Esophagus muscularis mucosa (tissue), 4 donors: ENCODE data around the gene DYNC1LI1. TPM values are rescaled to one million over a fixed set of nuclear protein-coding genes. Genes with fewer than 3 reads are reported as not detected.

Source experiments
- DNase-seq: peaks from one replicate; pipeline ENCODE4 v3.0.0-alpha.2; 2017; ENCODE audit errors: extremely low spot score
- H3K27ac ChIP-seq, 4 donors: fragments of 200-600 bp; sonication (generic); replicated peaks in 1 of 4; 1 replicate in 3 of 4; 2 replicates in 1 of 4; pipeline ENCODE4 v1.5.1; 2016 to 2019; ENCODE audit warnings: mild to moderate bottlenecking in 1 of 4
- H3K27me3 ChIP-seq, 4 donors: fragments of 200-600 bp; sonication (generic); one replicate each; pipeline versions ENCODE4 v1.5.1 to v1.6.0; 2016 to 2019
- H3K36me3 ChIP-seq, 4 donors: fragments of 200-600 bp; sonication (generic); one replicate each; pipeline ENCODE4 v1.5.1; 2016 to 2019
- H3K4me1 ChIP-seq, 4 donors: fragments of 200-600 bp; sonication (generic); one replicate each; pipeline ENCODE4 v1.5.1; 2016 to 2019
- H3K4me3 ChIP-seq, 4 donors: fragments of 200-600 bp; sonication (generic); 1 replicate in 2 of 4; 2 replicates in 2 of 4; pipeline ENCODE4 v1.5.1; 2016 to 2019; ENCODE audit warnings: mild to moderate bottlenecking in 4 of 4, moderate library complexity in 1 of 4
- H3K9me3 ChIP-seq, 4 donors: fragments of 200-600 bp; sonication (generic); 1 replicate in 3 of 4; 2 replicates in 1 of 4; pipeline ENCODE4 v1.5.1; 2016 to 2019
- CTCF ChIP-seq, 3 experiments: fragments of 200-600 bp in 2 of 3; fragments of 450-650 bp in 1 of 3; sonication (generic) in 2 of 3; IDR thresholded peaks; one replicate each; pipeline ENCODE4 v1.5.1; 2017 to 2019; ENCODE audit warnings: antibody characterized with exemption in 3 of 3, mild to moderate bottlenecking in 2 of 3, moderate library complexity in 1 of 3
- EP300 ChIP-seq: sonication (generic); formaldehyde crosslinking; IDR thresholded peaks from one replicate; pipeline ENCODE4 v1.6.1; 2017; ENCODE audit warnings: antibody characterized with exemption
- POLR2A ChIP-seq: fragments of 450-650 bp; IDR thresholded peaks from one replicate; pipeline ENCODE4 v1.6.1; 2017; ENCODE audit warnings: antibody characterized with exemption, moderate library complexity, mild to moderate bottlenecking, low read depth
- POLR2AphosphoS5 ChIP-seq, 2 donors: sonication (generic); formaldehyde crosslinking; IDR thresholded peaks; one replicate each; pipeline ENCODE4 v1.6.1; 2017; ENCODE audit warnings: antibody characterized with exemption in 2 of 2
- WGBS: methylation state at CpG from one replicate; pipeline ENCODE4 v1.1.5; 2018; 5-methylcytosine and 5-hydroxymethylcytosine counted together
- intact Hi-C: fragments of 100-400 bp; cut with DNase I; formaldehyde crosslinking; loops from one replicate; pipeline ENCODE4 v1.15.1; 2023
- total RNA-seq, 4 donors: library from RNA; depleted of rRNA; stranded (reverse); fragments of >200 nt; gene quantifications; one replicate each; pipeline versions ENCODE4 v1.1.0 to v1.2.1, GENCODE V29; 2016

Gene DYNC1LI1
- total RNA-seq, 4 donors from 2014 or later = 30.0 to 38.2 (median 32.5) TPM

DNA sequence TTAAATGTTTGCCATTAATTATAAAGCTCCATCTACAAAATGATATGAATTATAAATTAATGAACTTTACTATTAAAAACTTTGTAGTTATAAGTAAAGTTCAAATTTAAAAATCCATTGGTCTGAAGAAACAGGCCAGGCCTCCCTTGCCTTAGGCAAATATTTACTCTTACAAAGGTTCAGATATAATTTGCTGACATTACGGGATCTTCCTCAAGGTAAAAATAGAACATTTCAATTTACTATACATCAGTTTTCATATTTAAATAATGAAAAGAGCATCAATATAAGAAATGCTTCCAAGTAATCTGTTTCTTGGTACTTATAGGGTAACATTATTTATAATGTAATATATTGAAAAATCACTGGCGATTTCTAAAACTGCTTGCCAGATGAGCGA lies 71.7 kb downstream of the DYNC1LI1 start:
- H3K27me3 ChIP-seq = no peaks in the 10 kb centered on the region
- intact Hi-C loops = no loop called here
- no peak overlapping the region for H3K27ac ChIP-seq
- WGBS = 74% methylated on average over 3 of the region's 3 CpGs
- no peak for DNase-seq
- TF ChIP-seq EP300 = no peak
- no peak for TF ChIP-seq CTCF (IDR thresholded peaks at IDR 0.05)
- TF ChIP-seq POLR2A = no peak
- no peak for TF ChIP-seq POLR2AphosphoS5 (IDR thresholded peaks at IDR 0.05)
- H3K4me3 ChIP-seq = no peak overlapping the region
- no peaks in the 10 kb centered on the region for H3K36me3 ChIP-seq
- H3K9me3 ChIP-seq = no peaks in the 10 kb centered on the region
- H3K4me1 ChIP-seq = peaks cover 14 to 31% (median 29%) of the 10 kb centered on the region in 4 donors

DNA sequence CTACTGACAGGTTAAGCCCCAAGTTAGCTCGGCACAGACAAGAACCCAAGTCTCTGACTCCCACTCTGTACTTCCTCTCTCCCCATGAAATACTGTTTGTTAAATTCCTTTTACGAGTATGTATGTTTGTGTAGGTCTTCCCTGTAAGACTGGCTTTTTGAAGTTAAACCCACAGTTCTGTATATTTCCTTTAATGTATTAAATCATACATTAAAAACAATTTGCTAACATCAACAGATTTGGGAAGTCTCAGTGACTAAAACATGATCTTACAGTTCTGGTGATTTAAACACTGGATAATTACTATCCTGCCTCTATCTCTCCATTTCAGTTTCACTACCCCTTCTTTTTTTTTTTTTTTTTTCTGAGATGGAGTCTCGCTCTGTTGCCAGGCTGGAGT lies 72.4 kb downstream of the DYNC1LI1 start:
- 91% methylated on average over 3 of the region's 3 CpGs for whole genome bisulfite sequencing
- Histone ChIP-seq H3K4me3 (no peak overlapping the region), H3K9me3 (no peaks in the 10 kb centered on the region), H3K27ac (no peak overlapping the region), H3K4me1 (peaks cover 18 to 38% (median 35%) of the 10 kb centered on the region in 4 donors), H3K36me3 (no peaks in the 10 kb centered on the region), H3K27me3 (no peaks in the 10 kb centered on the region)
- intact Hi-C loops = no loop called here
- no peak for TF ChIP-seq POLR2AphosphoS5 (IDR thresholded peaks at IDR 0.05)
- TF ChIP-seq CTCF (IDR thresholded peaks at IDR 0.05) = no peak
- no peak for TF ChIP-seq POLR2A
- TF ChIP-seq EP300 = no peak
- no peak for DNase-seq

DNA sequence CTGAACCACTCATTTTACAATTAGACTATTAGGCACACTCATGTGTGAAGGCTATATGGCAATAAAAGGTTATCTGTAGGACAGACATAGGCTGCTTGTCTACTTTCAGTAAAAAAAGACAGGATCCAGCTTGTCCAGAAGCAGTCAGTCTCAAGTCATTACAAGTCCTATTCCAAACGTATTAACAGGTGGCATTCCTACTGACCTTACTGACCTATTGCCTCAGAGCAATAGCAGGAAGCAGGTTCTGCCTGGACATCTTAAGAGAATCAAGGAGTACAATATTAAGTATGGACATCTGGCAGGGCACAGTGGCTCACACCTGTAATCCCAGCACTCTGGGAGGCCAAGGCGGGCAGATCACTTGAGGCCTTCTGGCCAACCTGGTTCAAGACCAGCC lies 75.0 kb downstream of the DYNC1LI1 start:
- Histone ChIP-seq H3K4me1 (peaks cover 5 to 29% (median 21%) of the 10 kb centered on the region in 4 donors), H3K9me3 (no peaks in the 10 kb centered on the region), H3K36me3 (peaks cover 0 to 7% (median 0%) of the 10 kb centered on the region in 4 donors), H3K4me3 (no peak overlapping the region), H3K27me3 (no peaks in the 10 kb centered on the region), H3K27ac (no peak overlapping the region)
- TF ChIP-seq POLR2A = no peak
- no peak for TF ChIP-seq POLR2AphosphoS5 (IDR thresholded peaks at IDR 0.05)
- intact Hi-C loops = no loop called here
- 84% methylated on average over 2 of the region's 2 CpGs for WGBS
- no peak for DNase-seq

GRCh38 chr3:32495085-32495484 lies 75.6 kb downstream of the DYNC1LI1 start:
- peaks cover 0 to 7% (median under 1%) of the 10 kb centered on the region in 4 donors for H3K36me3 ChIP-seq
- TF ChIP-seq CTCF (IDR thresholded peaks at IDR 0.05) (no peak), POLR2A (no peak), POLR2AphosphoS5 (IDR thresholded peaks at IDR 0.05) (no peak), EP300 (no peak)
- H3K27me3 ChIP-seq = no peaks in the 10 kb centered on the region
- peaks cover 5 to 24% (median 17%) of the 10 kb centered on the region in 4 donors for H3K4me1 ChIP-seq
- intact Hi-C loops = no loop called here
- H3K9me3 ChIP-seq = no peaks in the 10 kb centered on the region
- DNase-seq = no peak
- no peak overlapping the region for H3K27ac ChIP-seq
- H3K4me3 ChIP-seq = no peak overlapping the region

GRCh38 chr3:32493437-32494414 lies 76.9 kb downstream of the DYNC1LI1 start:
- H3K27ac ChIP-seq = no peak overlapping the region
- no peak for DNase-seq
- H3K4me3 ChIP-seq = no peak overlapping the region
- 74% methylated on average over 3 of the region's 3 CpGs for WGBS
- TF ChIP-seq POLR2AphosphoS5 (IDR thresholded peaks at IDR 0.05) (no peak), CTCF (IDR thresholded peaks at IDR 0.05) (no peak), POLR2A (no peak), EP300 (no peak)
- intact Hi-C loops = no loop called here
- H3K27me3 ChIP-seq = no peaks in the 10 kb centered on the region
- peaks cover 5 to 22% (median 14%) of the 10 kb centered on the region in 4 donors for H3K4me1 ChIP-seq
- peaks cover 0 to 7% (median 2%) of the 10 kb centered on the region in 4 donors for H3K36me3 ChIP-seq
- no peaks in the 10 kb centered on the region for H3K9me3 ChIP-seq
